GM12878 (cell line): ENCODE results near the gene PTPRM. TPM values are rescaled to one million over a fixed set of nuclear protein-coding genes. Genes with fewer than 3 reads are reported as not detected.

Experiments used
- ATAC-seq: fragments of 200-7000 bp; cut with Tn5 transposase; 3 replicates; pipeline ENCODE4 v1.9.1; 2020; ENCODE audit warnings: mild to moderate bottlenecking, moderate library complexity
- BruUV-seq: library from RNA; stranded (reverse); fragments of 400-500 nt; replicated peaks from 2 replicates; lab custom pipeline; 2021; lab: Mats Ljungman, UMichigan
- CTCF ChIA-PET: fragments of 300-600 bp; sonication (Branson Sonifier 250); formaldehyde crosslinking; extraction: SDS; loops from one replicate; lab custom pipeline; 2021; ENCODE audit warnings: inconsistent platforms; lab: Yijun Ruan, JAX
- POLR2A ChIA-PET: fragments of 350-600 bp; formaldehyde crosslinking; extraction: SDS; loops from one replicate; lab custom pipeline; 2021; ENCODE audit warnings: inconsistent platforms; lab: Charles Lee
- RAD21 ChIA-PET: fragments of 300-600 bp; sonication (Branson Sonifier 250); formaldehyde crosslinking; loops from one replicate; lab custom pipeline; 2023; ENCODE audit warnings: antibody characterized with exemption; ENCODE audit not compliant: unreplicated experiment; lab: Charles Lee
- SMC1A ChIA-PET: fragments of 300-600 bp; sonication (Branson Sonifier 250); formaldehyde crosslinking; loops from one replicate; lab custom pipeline; 2023; ENCODE audit not compliant: unreplicated experiment, uncharacterized antibody; lab: Charles Lee
- DNase-seq: peaks from one replicate; pipeline ENCODE4 v3.0.0-alpha.2; 2011; ENCODE audit warnings: low read depth, low spot score
- FAIRE-seq: peaks from 3 replicates; lab custom pipeline; 2011; peaks lifted over from hg19 to GRCh38; lab: Jason Lieb, UNC
- H2AFZ ChIP-seq: 2 replicates; pipeline ENCODE4 v1.6.0; 2011; ENCODE audit warnings: low read depth, low read length, control low read depth; ENCODE audit not compliant: control insufficient read depth
- H3K27ac ChIP-seq: 2 replicates; pipeline ENCODE4 v1.5.1; 2011; ENCODE audit warnings: control low read depth; ENCODE audit not compliant: control insufficient read depth, insufficient read depth
- H3K27me3 ChIP-seq, 2 experiments: replicated peaks in 1 of 2; 2 replicates each; pipeline versions ENCODE4 v1.6.0 to v1.6.1; 2011; ENCODE audit warnings: low read length in 1 of 2; ENCODE audit not compliant: control insufficient read depth in 2 of 2, insufficient read depth in 2 of 2
- H3K36me3 ChIP-seq, 2 experiments: 2 replicates each; pipeline ENCODE4 v1.5.1; 2011; ENCODE audit warnings: low read length in 1 of 2; ENCODE audit not compliant: control insufficient read depth in 2 of 2, insufficient read depth in 2 of 2
- H3K4me1 ChIP-seq: 2 replicates; pipeline ENCODE4 v1.6.1; 2011; ENCODE audit warnings: mild to moderate bottlenecking, low read length, moderate library complexity, mixed read lengths; ENCODE audit not compliant: control insufficient read depth, insufficient read depth
- H3K4me2 ChIP-seq: 2 replicates; pipeline ENCODE4 v1.6.0; 2011; ENCODE audit warnings: control low read depth; ENCODE audit not compliant: control insufficient read depth, insufficient read depth
- H3K4me3 ChIP-seq: fragments of 200-600 bp; sonication (generic); 2 replicates; pipeline ENCODE4 v1.5.1; 2016
- H3K79me2 ChIP-seq: 2 replicates; pipeline ENCODE4 v1.6.0; 2011; ENCODE audit warnings: low read length; ENCODE audit not compliant: control insufficient read depth, insufficient read depth
- H3K9ac ChIP-seq: 2 replicates; pipeline ENCODE4 v1.8.0; 2011; ENCODE audit warnings: low read length, control low read depth, mixed read lengths; ENCODE audit not compliant: control insufficient read depth, insufficient read depth
- H3K9me3 ChIP-seq: replicated peaks from 3 replicates; pipeline ENCODE4 v1.5.1; 2011; ENCODE audit warnings: mild to moderate bottlenecking, low read length; ENCODE audit not compliant: control insufficient read depth, insufficient read depth
- H4K20me1 ChIP-seq: 2 replicates; pipeline ENCODE4 v1.6.0; 2011; ENCODE audit not compliant: control insufficient read depth, insufficient read depth
- ASH2L ChIP-seq: fragments of 300-600, 200-600 bp; sonication (generic); IDR thresholded peaks from 2 replicates; pipeline ENCODE4 v1.6.1; 2017; ENCODE audit warnings: low read depth, mild to moderate bottlenecking, borderline replicate concordance
- IKZF2 ChIP-seq, 2 experiments: fragments of 450-650 bp; IDR thresholded peaks; 2 replicates each; pipeline ENCODE4 v1.6.1; 2017; ENCODE audit warnings: mild to moderate bottlenecking in 2 of 2, moderate library complexity in 2 of 2
- SIX5 ChIP-seq: IDR thresholded peaks from 2 replicates; pipeline ENCODE4 v1.6.1; 2011; ENCODE audit warnings: mild to moderate bottlenecking, low read depth, low read length, moderate library complexity; ENCODE audit not compliant: severe bottlenecking
- YY1 ChIP-seq: IDR thresholded peaks from 2 replicates; pipeline ENCODE4 v1.6.1; 2011; ENCODE audit warnings: low read depth, mild to moderate bottlenecking, low read length
- WGBS: methylation state at CpG from one replicate; pipeline ENCODE4 v1.1.6; 2016; ENCODE audit warnings: low lambda C conversion rate; ENCODE audit not compliant: insufficient replicate concordance, insufficient coverage; ENCODE audit errors: missing lambda C conversion rate; 5-methylcytosine and 5-hydroxymethylcytosine counted together
- in situ Hi-C: fragments of 300-500 bp; cut with MboI; formaldehyde crosslinking; loops from 9 replicates; pipeline ENCODE4 v1.14.3; 2018; ENCODE audit warnings: mixed read lengths
- intact Hi-C: fragments of 100-400 bp; cut with micrococcal nuclease; formaldehyde crosslinking; loops from one replicate; pipeline ENCODE4 v1.14.2; 2022; ENCODE audit not compliant: unreplicated experiment
- polyA plus RNA-seq, 11 experiments: library from polyadenylated mRNA; depleted of rRNA in 4 of 11; unstranded in 6 of 11; stranded (reverse) in 5 of 11; fragments of >200 nt; fragmentation: Nextera tagmentation in 4 of 11; fragmentation: Illumina TruSeq in 1 of 11; extraction: Ambion mirVana in 4 of 11; extraction: Trizol in 1 of 11; gene quantifications; 1 replicate in 1 of 11; 2 replicates in 10 of 11; pipeline versions ENCODE4 v1.2.1 to v1.2.3, GENCODE V29; 2011 to 2016; ENCODE audit warnings: inconsistent platforms in 2 of 11, missing spikeins in 2 of 11, low read depth in 1 of 11
- total RNA-seq, 4 experiments: library from RNA; depleted of rRNA in 3 of 4; stranded (reverse); fragments of >200 nt in 3 of 4; fragmentation: Illumina TruSeq in 1 of 4; extraction: Trizol in 1 of 4; gene quantifications; 2 replicates each; pipeline versions ENCODE4 v1.2.1 to v1.2.3, GENCODE V29; 2013 to 2021
- TF ChIP-seq, protein P1 (sequence below): fragments of 450-650 bp; conservative IDR thresholded peaks from 2 replicates; pipeline ENCODE4 v1.6.1; 2017; ENCODE audit warnings: mild to moderate bottlenecking, moderate library complexity
- TF ChIP-seq, protein P2 (sequence below): IDR thresholded peaks from 2 replicates; pipeline ENCODE4 v1.6.1; 2011; ENCODE audit warnings: low read depth, low read length, improper control_type of control experiment, borderline replicate concordance

PTPRM gene
- total and polyA plus RNA-seq, 10 of the 15 experiments (the other 5 are each of a cell fraction or from before 2014, with no cell fraction given), result 0.07 to 22.6 (median 0.60) TPM

DNA sequence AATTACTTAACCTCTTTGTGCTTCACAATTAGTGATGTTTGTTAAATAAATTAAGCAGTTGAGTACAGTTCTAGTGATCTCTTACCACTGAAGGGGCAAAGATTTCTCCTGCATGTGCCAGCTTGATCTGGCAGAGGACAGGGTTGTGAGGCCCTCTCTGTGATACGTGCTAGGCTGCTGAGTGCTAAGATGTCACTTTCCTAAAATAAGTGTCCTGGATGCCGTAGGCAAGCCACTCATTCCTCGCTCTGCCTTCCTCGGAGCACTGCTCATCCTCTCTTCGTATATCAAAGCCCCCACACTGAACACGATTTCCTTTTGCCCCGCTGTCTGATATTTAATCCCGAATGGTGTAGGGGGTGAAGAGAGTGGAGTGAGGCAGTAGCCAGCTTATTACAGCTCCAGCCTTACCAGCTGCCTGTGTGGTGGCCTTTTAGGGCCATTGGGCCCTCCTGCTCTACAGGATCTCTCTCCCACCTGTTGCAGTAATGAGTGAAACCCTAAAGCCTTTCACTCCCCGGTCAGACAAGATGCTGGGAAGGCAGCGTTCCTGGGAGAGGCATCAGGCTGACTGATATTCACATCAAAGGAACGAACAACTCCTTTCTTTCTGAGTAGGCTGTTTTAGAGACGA is 40.5 kb downstream of the PTPRM start:
- Histone ChIP-seq H2AFZ (no peak overlapping the region), H4K20me1 (no peaks in the 10 kb centered on the region), H3K4me2 (no peak overlapping the region), H3K79me2 (no peaks in the 10 kb centered on the region), H3K27ac (no peak overlapping the region), H3K4me3 (no peak overlapping the region), H3K9ac (no peak overlapping the region), H3K9me3 (no peaks in the 10 kb centered on the region), H3K27me3 (no peaks in the 10 kb centered on the region; a peak in 1 of 4 replicates), H3K36me3 (no peaks in the 10 kb centered on the region), H3K4me1 (no peaks in the 10 kb centered on the region)
- ChIA-PET POLR2A (no interaction called here), SMC1A (no interaction called here), RAD21 (no interaction called here), CTCF (no interaction called here)
- TF ChIP-seq IKZF2 (IDR thresholded peaks at IDR 0.05) (no peak), ASH2L (no peak), YY1 (no peak), SIX5 (no peak)
- TF ChIP-seq, protein P1, sequence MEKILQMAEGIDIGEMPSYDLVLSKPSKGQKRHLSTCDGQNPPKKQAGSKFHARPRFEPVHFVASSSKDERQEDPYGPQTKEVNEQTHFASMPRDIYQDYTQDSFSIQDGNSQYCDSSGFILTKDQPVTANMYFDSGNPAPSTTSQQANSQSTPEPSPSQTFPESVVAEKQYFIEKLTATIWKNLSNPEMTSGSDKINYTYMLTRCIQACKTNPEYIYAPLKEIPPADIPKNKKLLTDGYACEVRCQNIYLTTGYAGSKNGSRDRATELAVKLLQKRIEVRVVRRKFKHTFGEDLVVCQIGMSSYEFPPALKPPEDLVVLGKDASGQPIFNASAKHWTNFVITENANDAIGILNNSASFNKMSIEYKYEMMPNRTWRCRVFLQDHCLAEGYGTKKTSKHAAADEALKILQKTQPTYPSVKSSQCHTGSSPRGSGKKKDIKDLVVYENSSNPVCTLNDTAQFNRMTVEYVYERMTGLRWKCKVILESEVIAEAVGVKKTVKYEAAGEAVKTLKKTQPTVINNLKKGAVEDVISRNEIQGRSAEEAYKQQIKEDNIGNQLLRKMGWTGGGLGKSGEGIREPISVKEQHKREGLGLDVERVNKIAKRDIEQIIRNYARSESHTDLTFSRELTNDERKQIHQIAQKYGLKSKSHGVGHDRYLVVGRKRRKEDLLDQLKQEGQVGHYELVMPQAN, result no peak
- TF ChIP-seq, protein P2, sequence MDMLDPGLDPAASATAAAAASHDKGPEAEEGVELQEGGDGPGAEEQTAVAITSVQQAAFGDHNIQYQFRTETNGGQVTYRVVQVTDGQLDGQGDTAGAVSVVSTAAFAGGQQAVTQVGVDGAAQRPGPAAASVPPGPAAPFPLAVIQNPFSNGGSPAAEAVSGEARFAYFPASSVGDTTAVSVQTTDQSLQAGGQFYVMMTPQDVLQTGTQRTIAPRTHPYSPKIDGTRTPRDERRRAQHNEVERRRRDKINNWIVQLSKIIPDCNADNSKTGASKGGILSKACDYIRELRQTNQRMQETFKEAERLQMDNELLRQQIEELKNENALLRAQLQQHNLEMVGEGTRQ, result no peak
- DNase-seq (no peak), ATAC-seq (no peak), FAIRE-seq (no peak)
- in situ Hi-C loops, result no loop called here
- intact Hi-C loops, result no loop called here
- no TSS peak for BruUV-seq
- 18% methylated on average over 12 of the region's 12 CpGs for WGBS
